ENCODE measurements around the gene OSTM1. TPM values are rescaled to one million over a fixed set of nuclear protein-coding genes. Genes with fewer than 3 reads are reported as not detected.

The OSTM1 gene
- total and polyA plus RNA-seq, 5 donors from 2014 or later = 32.2 to 56.2 (median 46.5) TPM

GRCh38 chr6:108108374-108108773 lies 33.8 kb upstream of the OSTM1 start:
- Histone ChIP-seq H3K9me3 (ENCODE audit: control insufficient read depth in 2 of 2, low read length in 2 of 2) (no peaks in the 10 kb centered on the region), H3K4me1 (ENCODE audit: control insufficient read depth, insufficient read depth, low read length, poor library complexity, severe bottlenecking) (peaks cover 1% of the 10 kb centered on the region), H3K36me3 (ENCODE audit: control insufficient read depth, insufficient read depth, low read length) (no peaks in the 10 kb centered on the region), H3K27ac (ENCODE audit: insufficient read depth, low read length, poor library complexity, severe bottlenecking) (no peak overlapping the region), H3K27me3 (ENCODE audit: control insufficient read depth, insufficient read depth, low read length) (peaks cover 23% of the 10 kb centered on the region), H3K4me3 (ENCODE audit: low read depth, low read length) (no peak overlapping the region)
- no peak overlapping the region for H3K27ac Mint-ChIP-seq
- H3K36me3 Mint-ChIP-seq = no peaks in the 10 kb centered on the region
- DNase-seq (no peak), ATAC-seq (ENCODE audit: low read depth in 2 of 2) (no peak)
- peaks cover 0 to 5% (median 2%) of the 10 kb centered on the region in 4 donors for H3K4me1 Mint-ChIP-seq
- H3K27me3 Mint-ChIP-seq = peaks cover 74% of the 10 kb centered on the region
- H3K9me3 Mint-ChIP-seq = peaks cover 0 to 6% (median 0%) of the 10 kb centered on the region in 7 donors
- H3K4me3 Mint-ChIP-seq = no peak overlapping the region

DNA sequence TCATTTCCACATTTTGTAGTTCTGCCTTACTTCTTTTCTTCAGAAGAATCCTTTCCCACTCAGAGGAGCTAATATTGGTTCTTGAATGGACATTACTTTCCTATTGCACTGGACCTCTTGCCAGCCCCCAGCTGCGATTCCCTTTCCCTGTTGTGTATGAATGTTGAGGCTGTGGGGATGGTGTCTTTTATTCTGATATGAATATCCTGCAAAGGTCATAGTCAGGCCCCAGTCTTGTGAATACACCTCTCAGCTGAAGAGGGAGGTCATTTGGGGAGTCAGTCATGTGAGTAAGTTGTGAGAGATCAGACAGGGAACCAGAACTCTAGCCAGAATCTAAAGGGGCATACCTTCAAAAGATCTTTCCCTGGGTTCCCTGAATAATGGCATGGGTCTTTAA lies 32.6 kb upstream of the OSTM1 start:
- Histone ChIP-seq H3K27me3 (ENCODE audit: control insufficient read depth, insufficient read depth, low read length) (peaks cover 12% of the 10 kb centered on the region), H3K4me3 (ENCODE audit: low read depth, low read length) (no peak overlapping the region), H3K27ac (ENCODE audit: insufficient read depth, low read length, poor library complexity, severe bottlenecking) (no peak overlapping the region), H3K9me3 (ENCODE audit: control insufficient read depth in 2 of 2, low read length in 2 of 2) (no peaks in the 10 kb centered on the region), H3K4me1 (ENCODE audit: control insufficient read depth, insufficient read depth, low read length, poor library complexity, severe bottlenecking) (no peaks in the 10 kb centered on the region), H3K36me3 (ENCODE audit: control insufficient read depth, insufficient read depth, low read length) (no peaks in the 10 kb centered on the region)
- Mint-ChIP-seq H3K4me1 (no peaks in the 10 kb centered on the region), H3K27ac (no peak overlapping the region), H3K4me3 (no peak overlapping the region), H3K36me3 (no peaks in the 10 kb centered on the region), H3K9me3 (peaks cover 0 to 5% (median 0%) of the 10 kb centered on the region in 7 donors), H3K27me3 (peaks cover 72% of the 10 kb centered on the region)
- no peak for DNase-seq
- ATAC-seq (ENCODE audit: low read depth in 2 of 2) = no peak

DNA sequence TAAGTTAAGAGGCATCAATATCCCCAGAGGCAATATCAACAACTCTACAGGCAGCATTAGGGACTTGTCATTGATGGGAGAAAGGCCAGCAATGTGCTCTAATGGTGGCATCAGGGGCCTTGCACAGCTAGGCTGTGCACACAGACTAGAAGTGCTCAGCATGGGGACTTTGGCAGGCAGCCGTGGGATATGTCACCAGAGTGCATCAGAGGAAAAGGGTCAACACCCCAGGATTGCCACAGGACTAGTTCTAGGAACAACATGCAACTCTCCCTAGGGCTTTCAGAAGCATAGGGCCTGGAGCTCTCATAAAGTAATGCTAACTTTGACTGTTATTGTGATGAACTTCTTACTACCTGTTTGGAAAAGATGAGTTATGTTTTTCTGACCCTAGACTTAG lies 32.2 kb upstream of the OSTM1 start:
- Mint-ChIP-seq H3K27me3 (peaks cover 71% of the 10 kb centered on the region), H3K9me3 (peaks cover 0 to 5% (median 0%) of the 10 kb centered on the region in 7 donors), H3K4me1 (no peaks in the 10 kb centered on the region), H3K27ac (no peak overlapping the region), H3K4me3 (no peak overlapping the region), H3K36me3 (no peaks in the 10 kb centered on the region)
- Histone ChIP-seq H3K27me3 (ENCODE audit: control insufficient read depth, insufficient read depth, low read length) (peaks cover 12% of the 10 kb centered on the region), H3K4me1 (ENCODE audit: control insufficient read depth, insufficient read depth, low read length, poor library complexity, severe bottlenecking) (no peaks in the 10 kb centered on the region), H3K4me3 (ENCODE audit: low read depth, low read length) (no peak overlapping the region), H3K9me3 (ENCODE audit: control insufficient read depth in 2 of 2, low read length in 2 of 2) (no peaks in the 10 kb centered on the region), H3K27ac (ENCODE audit: insufficient read depth, low read length, poor library complexity, severe bottlenecking) (no peak overlapping the region), H3K36me3 (ENCODE audit: control insufficient read depth, insufficient read depth, low read length) (no peaks in the 10 kb centered on the region)
- DNase-seq (no peak), ATAC-seq (ENCODE audit: low read depth in 2 of 2) (no peak)

DNA sequence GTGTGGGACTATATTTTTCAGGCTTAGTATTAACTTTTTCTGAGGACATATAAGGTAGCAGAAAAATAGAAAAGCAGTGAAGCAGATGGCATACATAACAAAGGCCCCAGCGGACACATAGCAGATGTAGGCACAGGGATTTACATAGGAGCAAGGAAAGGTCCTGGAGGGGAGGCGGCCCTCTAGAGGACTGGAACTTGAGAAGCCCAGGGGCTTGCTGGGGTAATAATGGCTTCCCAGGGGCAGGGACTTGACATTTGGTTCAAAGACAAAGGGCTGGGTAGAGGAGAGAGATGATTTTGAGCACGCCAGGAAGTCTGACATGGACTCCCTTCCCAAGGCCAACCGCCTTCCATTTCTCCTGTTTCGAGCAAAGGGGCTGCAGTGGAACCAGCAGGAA lies 31.7 kb upstream of the OSTM1 start:
- Histone ChIP-seq H3K9me3 (ENCODE audit: control insufficient read depth in 2 of 2, low read length in 2 of 2) (no peaks in the 10 kb centered on the region), H3K27ac (ENCODE audit: insufficient read depth, low read length, poor library complexity, severe bottlenecking) (no peak overlapping the region), H3K27me3 (ENCODE audit: control insufficient read depth, insufficient read depth, low read length) (peaks cover 9% of the 10 kb centered on the region), H3K4me3 (ENCODE audit: low read depth, low read length) (no peak overlapping the region), H3K4me1 (ENCODE audit: control insufficient read depth, insufficient read depth, low read length, poor library complexity, severe bottlenecking) (no peaks in the 10 kb centered on the region), H3K36me3 (ENCODE audit: control insufficient read depth, insufficient read depth, low read length) (no peaks in the 10 kb centered on the region)
- Mint-ChIP-seq H3K4me3 (no peak overlapping the region), H3K27me3 (peaks cover 67% of the 10 kb centered on the region), H3K27ac (no peak overlapping the region), H3K36me3 (no peaks in the 10 kb centered on the region), H3K9me3 (peaks cover 0 to 5% (median 0%) of the 10 kb centered on the region in 7 donors), H3K4me1 (no peaks in the 10 kb centered on the region)
- DNase-seq (no peak), ATAC-seq (ENCODE audit: low read depth in 2 of 2) (no peak)

DNA sequence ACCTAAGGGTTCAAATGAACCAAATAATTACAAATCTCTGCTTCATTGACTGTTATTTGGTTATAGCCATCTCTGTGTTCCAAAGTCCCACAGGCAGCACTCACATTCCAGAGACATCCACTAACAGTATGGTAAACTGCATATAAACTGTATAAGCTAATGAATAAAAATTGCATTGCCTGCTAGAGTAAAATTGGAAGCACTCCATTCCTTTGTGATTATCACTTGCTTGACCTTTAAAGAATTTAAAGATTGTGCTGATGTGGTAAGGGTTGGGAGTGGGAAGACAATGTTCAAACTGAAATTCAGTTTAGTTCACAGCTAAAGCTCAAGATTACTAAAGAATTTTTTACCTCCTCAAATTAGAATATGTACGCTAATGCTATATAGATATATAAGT lies 31.0 kb upstream of the OSTM1 start:
- ATAC-seq (ENCODE audit: low read depth in 2 of 2) (no peak), DNase-seq (no peak)
- Histone ChIP-seq H3K4me3 (ENCODE audit: low read depth, low read length) (no peak overlapping the region), H3K9me3 (ENCODE audit: control insufficient read depth in 2 of 2, low read length in 2 of 2) (no peaks in the 10 kb centered on the region), H3K27me3 (ENCODE audit: control insufficient read depth, insufficient read depth, low read length) (peaks cover 5% of the 10 kb centered on the region), H3K27ac (ENCODE audit: insufficient read depth, low read length, poor library complexity, severe bottlenecking) (no peak overlapping the region), H3K36me3 (ENCODE audit: control insufficient read depth, insufficient read depth, low read length) (no peaks in the 10 kb centered on the region), H3K4me1 (ENCODE audit: control insufficient read depth, insufficient read depth, low read length, poor library complexity, severe bottlenecking) (no peaks in the 10 kb centered on the region)
- Mint-ChIP-seq H3K9me3 (peaks cover 0 to 5% (median 0%) of the 10 kb centered on the region in 7 donors), H3K27ac (no peak overlapping the region), H3K4me1 (no peaks in the 10 kb centered on the region), H3K36me3 (no peaks in the 10 kb centered on the region), H3K4me3 (no peak overlapping the region), H3K27me3 (peaks cover 60% of the 10 kb centered on the region)

GRCh38 chr6:108102965-108103364 lies 28.4 kb upstream of the OSTM1 start:
- Histone ChIP-seq H3K9me3 (ENCODE audit: control insufficient read depth in 2 of 2, low read length in 2 of 2) (no peaks in the 10 kb centered on the region), H3K4me3 (ENCODE audit: low read depth, low read length) (no peak overlapping the region), H3K27me3 (ENCODE audit: control insufficient read depth, insufficient read depth, low read length) (peaks cover 7% of the 10 kb centered on the region), H3K27ac (ENCODE audit: insufficient read depth, low read length, poor library complexity, severe bottlenecking) (no peak overlapping the region), H3K4me1 (ENCODE audit: control insufficient read depth, insufficient read depth, low read length, poor library complexity, severe bottlenecking) (no peaks in the 10 kb centered on the region), H3K36me3 (ENCODE audit: control insufficient read depth, insufficient read depth, low read length) (no peaks in the 10 kb centered on the region)
- H3K4me1 Mint-ChIP-seq = no peaks in the 10 kb centered on the region
- no peak for DNase-seq
- ATAC-seq (ENCODE audit: low read depth in 2 of 2) = no peak
- peaks cover 0 to 8% (median 0%) of the 10 kb centered on the region in 7 donors for H3K9me3 Mint-ChIP-seq
- H3K4me3 Mint-ChIP-seq = no peak overlapping the region
- H3K36me3 Mint-ChIP-seq = no peaks in the 10 kb centered on the region
- no peak overlapping the region for H3K27ac Mint-ChIP-seq
- H3K27me3 Mint-ChIP-seq = peaks cover 54% of the 10 kb centered on the region

GRCh38 chr6:108100003-108100402 lies 25.5 kb upstream of the OSTM1 start:
- Histone ChIP-seq H3K9me3 (ENCODE audit: control insufficient read depth in 2 of 2, low read length in 2 of 2) (no peaks in the 10 kb centered on the region), H3K4me3 (ENCODE audit: low read depth, low read length) (no peak overlapping the region), H3K27me3 (ENCODE audit: control insufficient read depth, insufficient read depth, low read length) (peaks cover 11% of the 10 kb centered on the region), H3K27ac (ENCODE audit: insufficient read depth, low read length, poor library complexity, severe bottlenecking) (no peak overlapping the region), H3K36me3 (ENCODE audit: control insufficient read depth, insufficient read depth, low read length) (no peaks in the 10 kb centered on the region), H3K4me1 (ENCODE audit: control insufficient read depth, insufficient read depth, low read length, poor library complexity, severe bottlenecking) (no peaks in the 10 kb centered on the region)
- peak overlapping the region in 1 of 3 donors; percentile 2 for H3K27ac Mint-ChIP-seq
- ATAC-seq (ENCODE audit: low read depth in 2 of 2) (no peak), DNase-seq (no peak)
- no peaks in the 10 kb centered on the region for H3K36me3 Mint-ChIP-seq
- H3K4me3 Mint-ChIP-seq = no peak overlapping the region
- H3K9me3 Mint-ChIP-seq = peaks cover 0 to 9% (median 0%) of the 10 kb centered on the region in 7 donors
- no peaks in the 10 kb centered on the region for H3K4me1 Mint-ChIP-seq
- peaks cover 55% of the 10 kb centered on the region for H3K27me3 Mint-ChIP-seq

DNA sequence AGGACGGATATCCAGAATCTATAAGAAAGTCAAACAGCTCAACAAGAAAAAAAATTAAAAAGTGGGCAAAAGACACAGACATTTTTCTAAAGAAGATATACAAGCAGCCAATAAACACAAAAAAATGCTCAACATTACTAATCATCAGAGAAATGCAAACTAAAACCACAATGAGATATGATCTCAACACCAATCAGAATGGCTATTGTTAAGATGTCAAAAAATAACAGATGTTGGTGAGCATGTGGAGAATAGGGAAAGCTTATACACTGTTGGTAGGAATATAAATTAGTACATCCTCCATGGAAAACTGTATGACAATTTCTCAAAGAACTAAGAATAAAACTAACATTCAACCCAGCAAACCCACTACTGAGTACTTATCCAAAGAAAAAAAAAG lies 23.3 kb upstream of the OSTM1 start:
- no peak for ATAC-seq (ENCODE audit: low read depth in 2 of 2)
- Histone ChIP-seq H3K9me3 (ENCODE audit: control insufficient read depth in 2 of 2, low read length in 2 of 2) (no peaks in the 10 kb centered on the region), H3K27me3 (ENCODE audit: control insufficient read depth, insufficient read depth, low read length) (peaks cover 13% of the 10 kb centered on the region), H3K4me3 (ENCODE audit: low read depth, low read length) (no peak overlapping the region), H3K36me3 (ENCODE audit: control insufficient read depth, insufficient read depth, low read length) (no peaks in the 10 kb centered on the region), H3K4me1 (ENCODE audit: control insufficient read depth, insufficient read depth, low read length, poor library complexity, severe bottlenecking) (no peaks in the 10 kb centered on the region), H3K27ac (ENCODE audit: insufficient read depth, low read length, poor library complexity, severe bottlenecking) (no peak overlapping the region)
- Mint-ChIP-seq H3K4me3 (no peak overlapping the region), H3K27me3 (peaks cover 61% of the 10 kb centered on the region), H3K36me3 (no peaks in the 10 kb centered on the region), H3K9me3 (peaks cover 0 to 6% (median 0%) of the 10 kb centered on the region in 7 donors), H3K27ac (no peak overlapping the region), H3K4me1 (no peaks in the 10 kb centered on the region)
- no peak for DNase-seq

All from CD4-positive, CD25-positive, alpha-beta regulatory T cell (primary cell).